Measurements from ENCODE around the gene CAP2. TPM values are rescaled to one million over a fixed set of nuclear protein-coding genes. Genes with fewer than 3 reads are reported as not detected.

The CAP2 gene
- total RNA-seq: 1.6 and 5.6 TPM in 2 replicates

GRCh38 chr6:17392978-17393891, at the start of gene CAP2:
Gene CAP2 (plus strand): TSS chr6:17393595. CDS start chr6:17421556, 27,961 bp downstream.

GRCh38 chr6:17599877-17600526, 206.6 kb downstream of the CAP2 start, which contains the start of gene FAM8A1:
Gene FAM8A1 (plus strand): TSS chr6:17600302. CDS start chr6:17600410, 108 bp downstream.

Other genes with a start within 250 kb of the CAP2 start
- 0.30 and 1.3 TPM in 2 replicates for gene RBM24, start 112.2 kb upstream of the CAP2 start, total RNA-seq
- 11.0 and 12.3 TPM in 2 replicates for gene FAM8A1, start 206.7 kb downstream of the CAP2 start, total RNA-seq

Measured in epithelial cell of umbilical artery (primary cell).